Stomach (tissue), 4 donors: ENCODE results near the gene SSRP1.

Experiments used
- CTCF ChIP-seq, 7 experiments: fragments of 450-650 bp in 4 of 7; fragments of 200-600 bp in 3 of 7; sonication (generic) in 3 of 7; IDR thresholded peaks; one replicate each; pipeline ENCODE4 v1.5.1; 2016 to 2019; ENCODE audit warnings: antibody characterized with exemption in 7 of 7, control low read depth in 2 of 7, mild to moderate bottlenecking in 1 of 7
- EP300 ChIP-seq: sonication (generic); formaldehyde crosslinking; IDR thresholded peaks from one replicate; pipeline ENCODE4 v1.6.1; 2017; ENCODE audit warnings: antibody characterized with exemption
- POLR2A ChIP-seq, 4 donors: fragments of 450-650 bp; IDR thresholded peaks; one replicate each; pipeline ENCODE4 v1.6.1; 2016; ENCODE audit warnings: antibody characterized with exemption in 4 of 4, control low read depth in 2 of 4, mild to moderate bottlenecking in 1 of 4, moderate library complexity in 1 of 4

- no peak for TF ChIP-seq EP300
- no peak for TF ChIP-seq POLR2A (IDR thresholded peaks at IDR 0.05)
- no peak for TF ChIP-seq CTCF (IDR thresholded peaks at IDR 0.05)
Observed at GRCh38 chr11:57290288-57290687, 45.4 kb downstream of the SSRP1 start.
